ENCODE data around the gene SETD7.

Gene SETD7

DNA sequence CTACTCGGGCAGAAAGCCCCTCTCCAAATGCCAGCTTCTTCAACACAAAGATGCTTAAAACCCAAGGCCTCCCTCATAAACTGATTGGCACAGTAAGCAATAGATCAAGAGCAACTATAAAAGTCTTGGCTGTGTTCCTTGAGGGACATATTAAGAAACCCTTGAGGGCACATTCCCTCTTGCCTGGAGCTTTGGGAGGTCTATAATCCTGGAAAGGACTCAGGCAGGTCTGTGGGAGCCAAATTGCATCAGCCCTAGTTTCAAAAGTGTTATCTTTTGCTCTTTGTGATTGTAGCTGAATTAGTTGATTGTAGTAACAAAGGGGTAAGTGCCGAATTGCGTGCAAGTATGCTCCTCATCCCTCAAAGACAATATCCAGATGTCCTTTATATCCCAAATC, 18.6 kb upstream of the SETD7 start:
- FAIRE-seq (no peak), DNase-seq (ENCODE audit: low spot score) (no peak)

DNA sequence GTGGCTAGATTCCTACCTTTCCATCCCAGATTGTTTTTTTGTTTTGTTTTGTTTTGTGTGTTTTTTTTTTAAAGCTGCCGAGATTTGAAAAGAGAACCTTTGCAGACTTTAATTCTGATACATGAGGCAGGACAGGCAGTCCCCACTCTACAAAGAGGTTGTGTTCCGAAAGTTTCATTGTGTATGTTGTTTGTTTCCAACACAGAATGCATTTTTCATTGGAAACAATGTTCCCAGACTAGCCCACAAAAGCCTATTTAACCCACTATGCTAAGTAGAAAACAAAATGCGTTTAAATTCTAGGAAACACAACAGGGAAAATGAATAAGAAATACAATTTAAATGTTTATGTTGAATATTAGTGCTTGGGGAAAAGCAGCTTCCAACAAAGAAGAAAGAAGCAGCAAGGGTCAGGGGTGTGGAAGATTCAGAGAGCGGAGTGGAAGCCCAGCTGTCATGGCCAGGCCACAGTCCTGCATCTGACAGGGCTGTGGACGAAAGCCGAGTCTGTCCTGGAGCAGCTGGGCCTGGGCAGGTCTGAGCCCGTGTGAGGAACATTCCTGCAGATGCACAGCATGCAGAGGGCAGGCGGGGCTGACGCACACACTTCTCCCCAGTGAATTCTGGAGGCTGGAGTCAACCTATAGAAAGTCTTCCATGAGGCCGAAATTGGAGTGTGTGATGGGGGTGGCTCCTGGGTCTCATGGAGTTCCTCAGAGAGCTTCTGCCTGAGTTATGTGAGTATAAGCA, 12.4 kb upstream of the SETD7 start:
- DNase-seq (ENCODE audit: low spot score) (no peak), FAIRE-seq (no peak)

DNA sequence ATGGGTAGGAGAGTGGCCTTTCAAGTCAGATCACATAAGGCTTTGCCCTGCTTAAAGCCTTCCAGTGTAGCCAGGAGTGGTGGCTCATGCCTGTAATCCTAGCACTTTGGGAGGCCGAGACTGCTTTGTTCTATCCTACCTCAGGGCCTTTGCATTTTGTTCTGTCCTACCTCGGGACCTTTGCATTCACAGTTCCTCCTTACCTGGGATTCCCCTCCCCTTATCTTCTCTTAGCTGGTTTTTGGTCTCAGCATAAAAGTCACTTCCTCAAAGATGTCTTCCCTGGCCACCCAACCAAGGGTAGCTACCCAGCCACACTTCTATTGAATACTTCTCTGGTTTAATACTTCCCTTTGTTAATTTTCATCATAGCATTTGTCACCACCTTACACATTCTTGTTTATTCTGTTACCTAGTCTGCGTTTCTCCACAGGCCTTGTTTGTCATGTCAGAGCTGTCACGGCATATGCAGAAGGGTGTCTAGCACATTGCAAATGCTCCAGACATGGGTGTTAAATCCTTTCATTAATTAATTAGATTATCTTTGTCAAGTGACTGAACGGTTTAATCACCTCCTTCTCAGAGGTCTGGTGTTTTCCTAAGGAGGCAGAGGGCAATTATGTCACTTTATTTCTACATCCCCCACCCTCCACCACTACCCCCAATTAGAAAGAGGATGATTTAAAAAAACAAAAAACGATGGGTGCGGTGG, 11.3 kb upstream of the SETD7 start:
- FAIRE-seq: no peak
- DNase-seq (ENCODE audit: low spot score): no peak

DNA sequence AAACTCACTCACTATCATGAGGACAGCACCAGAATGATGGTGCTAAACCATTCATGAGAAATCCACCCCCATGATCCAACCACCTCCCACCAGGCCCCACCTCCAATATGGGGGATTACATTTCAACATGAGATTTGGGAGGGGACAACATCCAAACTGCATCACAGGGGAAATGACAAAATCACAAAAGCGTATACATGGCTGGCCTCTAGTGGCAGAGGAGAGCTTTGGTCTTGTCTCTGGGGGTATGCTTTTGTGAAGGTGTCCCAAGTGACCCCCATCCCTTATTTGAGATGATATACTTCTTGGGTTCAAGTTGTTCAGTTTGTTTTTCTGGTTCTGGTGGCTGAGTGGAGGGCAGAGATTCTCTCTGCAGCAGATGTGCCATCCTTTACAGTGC, 8.5 kb upstream of the SETD7 start:
- no peak for DNase-seq (ENCODE audit: low spot score)
- no peak for FAIRE-seq

DNA sequence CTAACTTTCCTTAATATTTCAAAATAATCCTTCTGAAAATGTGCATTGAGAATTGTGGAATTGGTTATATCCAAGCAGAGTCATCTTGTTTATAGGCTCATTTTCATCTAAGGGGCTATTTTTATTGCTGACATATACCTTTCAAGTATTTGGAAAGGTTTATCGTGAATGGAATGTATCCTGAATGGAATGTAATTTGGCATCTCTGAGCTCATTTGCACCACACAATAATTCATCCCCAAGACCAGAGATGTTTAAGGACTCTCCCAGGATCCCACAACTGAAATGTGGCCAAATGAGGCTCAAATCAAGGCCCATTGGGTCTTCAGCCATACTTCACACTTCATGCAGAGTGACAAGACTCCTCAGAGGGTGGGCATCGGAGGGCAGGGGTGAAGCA, 7.5 kb upstream of the SETD7 start:
- DNase-seq (ENCODE audit: low spot score) (no peak), FAIRE-seq (no peak)

DNA sequence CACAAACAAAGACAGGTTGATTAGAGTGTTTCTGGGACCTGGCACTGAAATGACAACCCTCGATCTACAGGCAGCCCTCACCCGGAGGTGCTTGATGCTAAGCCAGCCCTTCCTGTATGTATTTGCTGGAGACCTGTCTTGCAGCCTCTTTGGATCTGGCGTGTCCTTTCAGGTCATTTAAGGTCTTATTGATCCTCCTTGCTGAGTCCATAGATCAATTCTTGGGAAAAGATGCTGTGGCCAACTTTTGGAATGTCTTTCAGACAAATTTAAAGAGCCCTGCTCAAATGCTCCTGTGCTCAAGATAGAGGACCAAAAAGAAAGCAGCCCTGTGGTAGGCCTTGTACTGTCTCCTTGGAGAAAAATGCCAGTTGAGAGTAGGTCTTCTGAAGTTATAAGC, 6.8 kb upstream of the SETD7 start:
- no peak for FAIRE-seq

DNA sequence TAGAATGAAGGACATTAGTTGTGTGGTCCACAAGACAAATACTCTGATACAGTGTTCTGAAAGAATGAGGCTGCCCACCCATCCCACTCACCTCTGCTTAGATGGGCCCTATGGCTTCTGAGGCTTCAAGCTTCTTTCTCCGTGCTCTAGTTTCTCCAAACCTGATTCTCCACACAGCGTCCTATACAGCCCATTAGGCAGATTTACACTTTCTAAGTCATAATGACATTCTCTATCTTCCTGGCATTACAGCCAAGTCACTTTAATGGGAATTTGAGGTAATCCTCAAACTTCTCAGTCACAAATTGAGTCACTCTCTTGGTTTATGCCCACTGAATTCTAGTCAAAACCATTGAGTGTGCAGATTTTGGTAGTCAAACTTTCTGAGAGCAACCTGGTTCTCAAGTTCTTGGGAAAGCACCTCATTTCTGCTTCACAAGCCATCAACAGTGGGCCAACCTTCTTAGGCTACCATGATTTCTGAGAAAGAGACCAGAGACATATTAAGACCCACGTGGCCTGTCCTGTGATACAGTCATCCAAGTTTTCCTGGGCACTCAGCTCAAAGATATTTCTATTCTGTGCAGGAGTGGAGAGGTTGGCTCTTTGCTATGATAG, 6.2 kb upstream of the SETD7 start:
- FAIRE-seq (no peak), DNase-seq (ENCODE audit: low spot score) (no peak)

More for the DNA sequence above, 6.8 kb upstream of the SETD7 start:
- DNase-seq (ENCODE audit: low spot score): no peak

DNA sequence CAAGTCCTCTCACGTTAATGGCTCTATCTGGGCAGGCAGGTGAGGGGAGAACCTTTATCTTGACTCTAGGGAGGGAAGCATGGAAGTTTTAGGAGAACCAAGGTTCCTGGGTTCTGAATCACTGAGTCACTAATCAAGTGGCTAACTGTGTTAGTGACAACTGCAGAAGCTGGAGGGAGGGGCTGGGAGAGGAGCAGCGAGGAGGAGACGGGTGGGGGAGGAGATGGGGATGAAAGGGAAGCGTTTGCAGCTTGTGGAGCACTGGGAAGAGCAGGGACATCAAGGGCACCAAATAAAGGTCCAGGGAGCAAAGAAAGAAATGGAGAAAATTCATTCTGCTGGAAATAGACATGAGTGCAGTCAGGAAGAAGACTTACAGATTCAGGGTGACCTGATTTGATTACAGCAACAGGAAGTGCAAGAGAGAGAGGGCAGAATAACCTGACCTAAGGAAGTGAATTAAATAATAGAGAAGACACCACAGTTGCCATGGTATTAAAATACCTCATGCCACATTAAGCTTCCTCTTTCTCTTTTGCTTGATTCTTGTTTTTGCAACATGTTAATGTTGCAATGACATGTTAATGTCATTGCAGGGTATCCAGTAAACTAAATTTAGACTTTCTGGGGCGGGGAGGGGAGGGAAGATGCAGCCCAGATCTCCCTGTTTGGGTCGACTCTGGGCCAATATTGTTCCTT, 4.5 kb upstream of the SETD7 start:
- FAIRE-seq (no peak), DNase-seq (ENCODE audit: low spot score) (no peak)

DNA sequence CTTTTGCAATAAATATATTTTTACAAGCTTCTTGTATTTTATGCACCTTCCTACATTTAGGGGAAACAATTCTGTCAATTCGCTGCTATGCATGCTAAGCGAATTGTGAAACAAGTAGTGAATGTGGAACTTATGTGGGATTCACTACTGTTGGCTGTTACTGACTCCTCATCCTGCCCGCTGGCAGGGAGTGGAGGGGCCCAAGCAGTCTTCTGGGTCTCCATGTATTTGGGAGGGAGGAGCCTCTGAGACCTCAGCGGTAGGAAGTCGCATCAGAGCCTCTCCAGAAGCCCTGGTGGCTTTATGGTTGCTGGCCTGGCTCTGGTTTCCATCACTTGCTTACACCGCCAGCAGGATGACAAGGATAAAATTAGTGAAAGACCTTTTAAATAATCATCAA, 3.7 kb upstream of the SETD7 start:
- no peak for DNase-seq (ENCODE audit: low spot score)
- no peak for FAIRE-seq

DNA sequence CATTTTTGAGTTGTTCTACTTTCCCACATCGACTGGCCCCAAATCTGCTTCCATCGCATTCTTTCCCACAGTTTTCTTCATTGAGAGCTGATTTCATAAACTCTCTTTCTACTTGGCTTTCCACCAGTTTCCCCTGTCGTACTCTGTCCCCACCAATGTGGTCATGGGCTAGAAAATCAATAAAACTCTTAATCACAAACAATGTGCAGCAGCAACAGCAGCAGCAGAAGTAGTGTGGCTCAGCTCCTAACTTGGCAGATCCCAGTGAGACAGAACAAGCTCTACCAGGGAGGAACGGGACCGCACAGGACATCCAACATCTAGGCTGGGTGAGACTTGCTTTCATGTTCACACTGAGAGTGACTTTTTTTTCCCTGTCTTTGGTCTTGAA, 3.1 kb upstream of the SETD7 start:
- FAIRE-seq (no peak), DNase-seq (ENCODE audit: low spot score) (no peak)

DNA sequence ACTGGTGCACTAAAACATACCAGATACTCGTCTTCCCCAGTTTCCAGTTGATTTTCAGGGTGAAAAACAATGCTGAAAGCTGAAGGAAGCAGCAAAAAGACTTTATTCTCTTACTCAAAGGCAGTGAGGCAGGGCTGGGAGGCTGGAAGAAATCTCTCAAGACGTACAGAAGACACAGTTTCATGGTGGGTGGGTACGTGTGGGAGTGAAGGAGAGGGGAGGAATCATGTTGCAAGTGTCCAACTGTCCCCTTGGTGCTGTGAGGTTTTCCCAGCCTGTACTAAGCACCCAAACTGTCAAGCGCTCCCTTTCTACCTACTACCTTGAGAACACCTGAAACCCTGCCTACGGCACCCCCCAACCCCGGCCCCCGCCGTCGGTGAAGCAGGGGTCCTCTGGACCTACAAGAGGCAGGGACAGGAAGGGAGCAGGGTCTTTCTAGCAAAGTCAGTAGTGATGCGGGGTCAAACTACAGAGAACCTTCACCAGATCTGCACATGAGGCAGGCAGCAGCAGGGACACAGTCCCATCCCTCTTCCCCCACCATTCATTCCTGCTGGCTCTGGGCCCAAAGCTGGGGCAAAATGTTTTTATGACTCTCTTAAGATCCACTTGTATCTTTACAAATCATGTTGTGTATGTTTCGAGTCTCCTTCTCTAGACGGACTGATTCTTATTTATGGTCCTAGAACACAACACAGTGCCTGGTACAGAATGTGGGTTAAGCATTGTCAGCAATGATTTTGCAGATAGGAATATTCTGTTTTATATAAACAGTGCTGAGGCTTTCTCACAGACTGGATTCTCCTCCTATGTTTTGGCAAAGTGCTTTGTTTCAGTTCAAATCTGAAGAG, 2.4 kb upstream of the SETD7 start:
- DNase-seq (ENCODE audit: low spot score): no peak
- FAIRE-seq: no peak

DNA sequence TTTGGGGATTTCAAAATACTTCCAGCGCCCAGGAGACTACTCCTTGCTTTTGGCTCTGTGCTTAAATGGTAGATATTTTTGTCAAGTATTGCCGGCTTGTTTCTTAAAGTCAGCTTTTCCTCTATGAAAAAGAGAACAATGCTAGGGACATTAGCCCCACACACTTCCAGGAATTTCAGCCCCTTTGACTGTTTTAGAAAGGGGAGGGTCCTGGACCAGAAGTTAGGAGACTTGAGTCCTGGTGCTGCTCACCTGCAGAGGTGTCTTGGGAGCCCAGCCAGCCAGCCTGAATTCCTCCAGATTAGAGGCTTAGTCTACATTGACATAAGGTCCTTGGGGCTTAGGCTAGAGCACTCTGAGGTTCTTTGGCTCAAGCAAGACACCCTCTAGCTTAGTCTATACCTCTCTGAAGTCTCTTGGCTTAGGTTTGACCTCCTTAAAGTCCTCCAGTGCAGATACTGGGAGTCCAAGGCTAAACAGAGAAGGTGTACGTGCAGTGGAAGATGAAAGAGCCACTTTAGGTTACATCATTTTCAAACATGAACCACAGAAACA, 1.6 kb upstream of the SETD7 start:
- no peak for DNase-seq (ENCODE audit: low spot score)
- FAIRE-seq: no peak

DNA sequence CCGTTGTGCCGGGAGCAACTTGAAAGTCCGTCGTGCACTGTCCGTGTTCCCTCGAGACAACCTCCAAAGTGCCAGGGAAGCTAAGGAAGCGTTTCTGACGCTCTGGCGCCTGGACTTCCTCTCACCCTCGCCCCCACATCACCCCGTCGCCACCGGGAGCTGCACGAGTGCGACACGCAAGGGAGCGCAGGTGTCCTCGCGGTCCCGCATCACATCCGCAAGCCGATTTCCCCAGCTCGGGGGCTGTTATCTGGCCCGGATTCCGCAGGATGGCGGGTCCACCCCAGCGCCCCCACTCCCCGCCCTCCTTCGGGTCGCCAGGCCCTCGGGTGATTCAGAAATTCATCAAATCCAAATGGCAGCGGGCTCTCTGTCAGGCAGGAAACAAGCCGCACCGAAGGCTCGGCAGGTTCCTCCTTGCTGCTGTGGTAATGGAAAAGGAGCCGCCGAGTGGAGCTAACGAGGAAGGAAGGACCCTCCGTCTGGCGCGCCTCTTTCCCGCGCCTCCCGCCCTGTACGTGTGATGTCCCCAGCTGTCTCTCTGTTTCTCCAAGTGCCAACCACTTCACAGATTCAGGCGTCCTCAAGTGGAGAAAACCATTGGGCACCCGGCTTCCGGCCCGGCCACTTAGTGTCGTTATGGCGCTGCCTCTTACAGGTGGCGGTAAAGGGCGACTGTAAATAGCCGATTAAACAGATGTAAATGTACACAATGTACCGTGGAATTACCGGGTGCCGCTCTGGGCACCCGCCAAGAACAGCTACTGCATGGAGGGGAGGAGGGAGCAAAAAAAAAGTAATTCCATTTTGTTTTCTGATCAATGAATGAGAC, 921 bp upstream of the SETD7 start:
- FAIRE-seq (no peak), DNase-seq (ENCODE audit: low spot score) (peak; percentile 16)

DNA sequence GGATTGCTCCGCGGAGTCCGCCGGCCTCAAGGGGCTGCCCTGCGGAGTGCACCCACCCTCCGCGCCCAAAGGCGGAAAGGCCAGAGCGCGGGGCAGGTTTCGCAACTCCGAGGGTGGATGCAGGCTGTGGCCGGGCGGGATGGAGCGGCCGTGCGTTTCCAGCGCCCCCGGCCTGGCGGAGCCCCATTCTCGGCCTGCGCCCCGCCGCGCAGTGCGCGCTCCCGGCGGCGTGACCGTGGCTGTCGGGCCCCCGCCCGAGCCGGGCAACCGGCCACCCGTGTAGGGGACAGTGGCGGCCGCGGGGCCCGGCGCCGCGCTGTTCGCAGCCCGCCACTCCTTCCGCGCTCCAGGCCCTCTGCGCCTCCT, 331 bp downstream of the SETD7 start:
- FAIRE-seq (no peak), DNase-seq (ENCODE audit: low spot score) (no peak)

DNA sequence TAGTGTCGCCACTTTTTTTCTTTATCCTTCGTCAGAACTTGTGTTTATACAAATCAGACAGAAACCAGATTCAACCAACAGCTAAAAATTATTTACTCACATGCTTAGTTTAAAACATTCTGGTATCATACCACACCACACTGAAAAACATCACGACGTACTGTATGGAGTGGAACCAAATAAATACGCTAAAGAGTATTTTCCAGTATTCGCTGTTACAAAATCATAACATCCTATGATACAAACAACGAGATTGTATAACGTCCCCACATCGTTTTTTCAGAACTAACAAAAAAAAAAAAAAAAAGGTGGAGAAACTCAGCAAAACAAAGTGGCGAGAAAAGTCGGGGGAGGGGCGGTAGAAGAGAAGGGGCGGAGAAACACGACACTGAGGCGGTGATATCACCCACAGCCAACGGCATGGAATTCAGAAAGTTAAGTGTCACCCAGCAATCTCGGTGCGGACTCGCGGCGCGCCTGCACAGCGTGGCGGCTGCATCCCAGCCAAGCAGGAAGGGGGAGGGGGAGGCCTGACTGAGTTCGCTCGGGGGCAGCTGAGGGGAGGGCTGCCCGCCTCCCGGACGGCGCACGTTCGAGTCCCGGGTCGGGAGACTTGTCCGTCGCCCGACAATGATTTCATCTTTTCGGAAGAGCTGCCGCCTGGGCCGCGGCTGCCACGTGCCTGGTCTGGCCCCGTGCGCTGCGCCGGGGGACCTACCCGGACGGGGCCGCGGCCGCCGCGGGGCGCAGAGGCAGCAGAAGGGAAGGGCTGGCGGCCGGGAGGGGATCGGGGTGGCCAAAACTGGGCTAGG, 920 bp downstream of the SETD7 start:
- peak; percentile 84 for FAIRE-seq

DNA sequence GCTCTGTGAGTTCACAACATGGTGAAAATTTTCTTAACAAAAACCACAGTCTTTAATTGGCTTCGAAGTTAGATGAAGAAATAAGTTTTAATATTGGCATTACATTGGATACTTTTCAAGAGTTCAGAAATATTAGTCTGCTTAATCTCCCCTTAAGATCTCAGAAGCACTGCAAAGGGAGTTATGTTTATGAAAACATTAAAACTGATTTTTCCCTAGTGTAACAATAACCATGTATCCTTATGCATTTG, 1.5 kb downstream of the SETD7 start:
- FAIRE-seq: no peak
- no peak for DNase-seq (ENCODE audit: low spot score)

More for the DNA sequence above, 920 bp downstream of the SETD7 start:
- peak; percentile 88 for DNase-seq (ENCODE audit: low spot score)

DNA sequence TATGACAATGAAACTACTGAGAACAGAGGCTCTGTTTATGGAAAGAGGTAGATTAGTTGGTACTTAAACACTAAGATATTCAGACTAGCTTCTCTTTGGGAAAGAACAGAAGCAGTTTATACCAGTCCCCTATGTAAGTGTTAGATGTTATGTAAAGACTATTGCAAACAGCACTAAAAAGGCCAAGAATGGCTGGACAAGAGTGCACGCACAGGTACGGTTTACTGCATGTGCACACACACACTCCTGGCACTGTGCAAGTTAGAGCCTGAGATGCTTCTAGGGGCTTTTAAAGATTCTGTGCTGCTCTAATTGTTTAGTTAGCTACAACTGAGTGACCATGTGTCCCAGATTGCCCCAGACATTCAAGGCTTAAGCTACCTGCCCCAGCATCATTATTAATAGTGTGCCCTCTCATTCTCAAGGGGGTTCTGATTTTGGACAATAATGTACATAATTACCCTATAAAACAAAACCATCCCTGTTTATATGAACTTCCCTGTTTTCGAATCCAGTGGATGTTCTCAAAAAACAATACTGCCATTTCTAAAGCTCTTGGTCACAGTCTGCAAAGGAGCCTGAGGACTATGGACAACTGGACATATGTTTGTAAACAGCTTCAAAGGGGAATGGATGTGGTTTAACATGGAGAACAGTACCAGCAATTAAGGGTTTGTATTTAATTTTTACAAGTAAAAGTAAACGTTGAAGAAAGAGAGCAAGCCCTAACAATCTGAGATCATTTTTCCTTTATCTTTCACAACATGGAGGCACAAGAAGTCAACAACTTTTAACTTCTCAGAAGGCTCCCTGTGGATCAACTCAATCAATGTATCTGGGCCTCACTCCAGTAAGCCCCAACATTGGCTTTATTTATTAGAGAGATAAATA, 2.0 kb downstream of the SETD7 start:
- FAIRE-seq (no peak), DNase-seq (ENCODE audit: low spot score) (no peak)

DNA sequence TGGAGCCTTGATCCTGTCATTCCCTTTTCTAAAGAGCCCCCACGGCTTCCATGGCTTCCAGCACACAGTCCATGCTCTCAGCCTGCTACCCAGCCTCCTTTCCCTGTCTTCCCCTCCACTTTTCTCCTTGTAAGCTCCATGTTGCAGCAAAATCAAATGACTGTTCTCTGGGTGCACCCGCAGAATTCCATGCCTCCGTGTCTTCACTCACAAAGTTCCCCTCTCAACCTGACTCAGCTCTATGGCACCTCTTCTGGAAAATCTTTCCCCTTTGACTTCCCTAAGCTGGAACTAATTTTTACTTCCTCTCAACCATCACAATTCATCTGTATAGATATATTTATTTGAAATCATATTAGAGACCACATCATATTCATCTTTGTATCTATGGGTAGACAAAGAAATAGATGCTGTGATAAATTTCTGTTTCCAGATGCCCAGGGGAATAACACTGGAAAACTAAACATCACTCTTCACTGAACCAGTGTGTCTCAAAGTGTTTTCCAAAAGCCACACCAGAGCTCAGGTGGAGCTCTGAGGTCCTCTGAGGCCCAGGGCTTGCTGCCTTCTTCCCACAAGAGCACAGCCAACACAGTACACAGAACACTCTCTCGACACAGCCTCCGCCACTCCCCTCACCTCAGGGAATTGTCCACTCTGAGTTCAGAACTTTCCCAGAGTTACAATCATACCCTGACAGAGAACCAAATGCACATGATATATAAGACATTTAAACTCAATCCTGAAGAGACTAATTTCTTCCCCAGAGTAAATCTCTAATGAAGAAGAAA, 3.3 kb downstream of the SETD7 start:
- peak; percentile 36 for DNase-seq (ENCODE audit: low spot score)
- FAIRE-seq: peak; percentile 32
